ENCODE results near the gene SPIN1. TPM values are rescaled to one million over a fixed set of nuclear protein-coding genes. Genes with fewer than 3 reads are reported as not detected.

The SPIN1 gene
- total RNA-seq, 4 donors from 2014 or later: 23.5 to 56.5 (median 38.4) TPM

GRCh38 chr9:88478246-88478645, 90.0 kb downstream of the SPIN1 start:
- TF ChIP-seq CTCF (IDR thresholded peaks at IDR 0.05) (no peak), POLR2A (IDR thresholded peaks at IDR 0.05) (no peak)
- H3K9me3 ChIP-seq: no peaks in the 10 kb centered on the region
- no peaks in the 10 kb centered on the region for H3K27me3 ChIP-seq
- H3K36me3 ChIP-seq: peaks cover 0 to 55% (median 6%) of the 10 kb centered on the region in 3 donors
- WGBS, 2 donors: 85 to 87% methylated on average over 3 of the region's 3 CpGs
- no peak overlapping the region for H3K4me3 ChIP-seq
- H3K4me1 ChIP-seq: no peaks in the 10 kb centered on the region
- H3K27ac ChIP-seq: no peak overlapping the region
- no peak for DNase-seq
- intact Hi-C loops (cut with DNase I): no loop called here

- intact Hi-C loops (cut with DNase I): no loop called here
- Histone ChIP-seq H3K27me3 (no peaks in the 10 kb centered on the region), H3K4me3 (no peak overlapping the region), H3K9me3 (no peaks in the 10 kb centered on the region), H3K36me3 (peaks cover 0 to 40% (median 0%) of the 10 kb centered on the region in 3 donors), H3K27ac (no peak overlapping the region), H3K4me1 (no peaks in the 10 kb centered on the region)
- WGBS, 2 donors: 89 to 90% methylated on average over 4 of the region's 4 CpGs
- TF ChIP-seq POLR2A (IDR thresholded peaks at IDR 0.05) (no peak), CTCF (IDR thresholded peaks at IDR 0.05) (no peak)
- DNase-seq: no peak
Observed at GRCh38 chr9:88481933-88482332, 93.7 kb downstream of the SPIN1 start.

- no peak for TF ChIP-seq POLR2A (IDR thresholded peaks at IDR 0.05)
- no peak for TF ChIP-seq CTCF (IDR thresholded peaks at IDR 0.05)
- no peaks in the 10 kb centered on the region for H3K9me3 ChIP-seq
- H3K4me3 ChIP-seq: no peak overlapping the region
- DNase-seq: no peak
- no peaks in the 10 kb centered on the region for H3K4me1 ChIP-seq
- H3K27me3 ChIP-seq: no peaks in the 10 kb centered on the region
- 93 to 94% methylated on average over 2 to 3 of the region's 4 CpGs for WGBS, 2 donors
- H3K36me3 ChIP-seq: peaks cover 0 to 28% (median 0%) of the 10 kb centered on the region in 3 donors
- no peak overlapping the region for H3K27ac ChIP-seq
- intact Hi-C loops (cut with DNase I): no loop called here
Observed at GRCh38 chr9:88488166-88488565, 99.9 kb downstream of the SPIN1 start.

GRCh38 chr9:88494983-88495721, 106.9 kb downstream of the SPIN1 start:
- intact Hi-C loops (cut with DNase I): no loop called here
- no peak for DNase-seq
- Histone ChIP-seq H3K9me3 (no peaks in the 10 kb centered on the region), H3K4me3 (no peak overlapping the region), H3K27me3 (peaks cover 0 to 58% (median 0%) of the 10 kb centered on the region in 4 donors), H3K27ac (no peak overlapping the region), H3K4me1 (peaks cover 0 to 10% (median 0%) of the 10 kb centered on the region in 3 donors), H3K36me3 (no peaks in the 10 kb centered on the region)
- TF ChIP-seq CTCF (IDR thresholded peaks at IDR 0.05) (no peak), POLR2A (IDR thresholded peaks at IDR 0.05) (no peak)
- WGBS, 2 donors: 91 to 92% methylated on average over 16 to 17 of the region's 17 CpGs

GRCh38 chr9:88497224-88497623, 109.0 kb downstream of the SPIN1 start:
- peaks cover 0 to 10% (median 0%) of the 10 kb centered on the region in 3 donors for H3K4me1 ChIP-seq
- H3K27me3 ChIP-seq: peaks cover 0 to 79% (median 0%) of the 10 kb centered on the region in 4 donors
- H3K27ac ChIP-seq: no peak overlapping the region
- no peak for DNase-seq
- H3K9me3 ChIP-seq: no peaks in the 10 kb centered on the region
- TF ChIP-seq POLR2A (IDR thresholded peaks at IDR 0.05) (no peak), CTCF (IDR thresholded peaks at IDR 0.05) (no peak)
- no peak overlapping the region for H3K4me3 ChIP-seq
- no peaks in the 10 kb centered on the region for H3K36me3 ChIP-seq
- 83 to 95% methylated on average over 2 of the region's 2 CpGs for WGBS, 2 donors
- intact Hi-C loops (cut with DNase I): no loop called here
